Activated naive CD4-positive, alpha-beta T cell treated with anti-CD3 and anti-CD28 coated beads, Interleukin-2, amount 50 U/mL, for 72 hours (primary cell): ENCODE data around the gene C20orf173. TPM values are rescaled to one million over a fixed set of nuclear protein-coding genes. Genes with fewer than 3 reads are reported as not detected.

ENCODE experiments used
- ATAC-seq, 2 donors: fragments of 150-1000 bp; cut with Tn5 transposase; 2 replicates each; pipeline ENCODE4 v1.10.0; 2021; ENCODE audit warnings: mild to moderate bottlenecking in 2 of 2, moderate library complexity in 2 of 2
- DNase-seq, 2 donors: peaks; one replicate each; pipeline ENCODE4 v3.0.0; 2021 to 2022; ENCODE audit warnings: low spot score in 2 of 2
- H3K27ac Mint-ChIP-seq, 2 donors: one replicate each; pipeline ENCODE4 v1.8.0; 2022; ENCODE audit warnings: mild to moderate bottlenecking in 2 of 2, mixed read lengths in 2 of 2
- H3K36me3 Mint-ChIP-seq, 2 donors: one replicate each; pipeline ENCODE4 v1.8.0; 2022; ENCODE audit warnings: mixed read lengths in 2 of 2
- H3K9me3 Mint-ChIP-seq, 2 donors: one replicate each; pipeline ENCODE4 v1.8.0; 2022; ENCODE audit warnings: mixed read lengths in 2 of 2
- total RNA-seq, 2 donors: library from RNA; stranded (reverse); gene quantifications; one replicate each; pipeline ENCODE4 v1.2.3, GENCODE V29; 2022

The C20orf173 gene
- total RNA-seq, 2 donors from 2014 or later, result not detected

GRCh38 chr20:35497780-35498189, 31.7 kb downstream of the C20orf173 start:
- H3K9me3 Mint-ChIP-seq, result no peaks in the 10 kb centered on the region
- ATAC-seq (no peak), DNase-seq (no peak)
- peak overlapping the region in 1 of 2 donors; percentile 80 for H3K27ac Mint-ChIP-seq
- peaks cover 34 to 40% of the 10 kb centered on the region in 2 donors for H3K36me3 Mint-ChIP-seq

DNA sequence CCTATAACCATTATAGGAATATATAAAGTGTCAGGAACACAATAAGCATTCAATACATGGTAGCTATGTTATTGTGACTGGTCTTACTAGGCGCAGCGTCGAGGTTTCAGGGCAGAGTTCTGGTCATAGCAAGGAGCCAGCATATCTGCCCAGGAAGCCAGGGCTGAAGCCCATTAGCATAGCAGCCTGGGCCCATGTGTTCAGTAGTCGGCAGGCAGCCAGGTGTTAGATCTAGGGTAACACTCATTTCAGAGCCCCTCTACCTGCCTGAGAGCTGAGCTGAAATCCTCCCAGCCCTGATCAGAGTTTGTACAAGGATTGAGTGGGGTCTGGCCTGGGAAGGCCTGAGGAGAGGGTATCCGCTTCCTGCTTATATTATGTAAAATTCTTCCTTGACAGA, 32.1 kb downstream of the C20orf173 start:
- Mint-ChIP-seq H3K9me3 (no peaks in the 10 kb centered on the region), H3K36me3 (peaks cover 30 to 37% of the 10 kb centered on the region in 2 donors), H3K27ac (peak overlapping the region in 1 of 2 donors; percentile 80)
- ATAC-seq (no peak), DNase-seq (no peak)

GRCh38 chr20:35496481-35496880, 33.0 kb downstream of the C20orf173 start:
- peaks cover 24 to 38% of the 10 kb centered on the region in 2 donors for H3K36me3 Mint-ChIP-seq
- no peaks in the 10 kb centered on the region for H3K9me3 Mint-ChIP-seq
- H3K27ac Mint-ChIP-seq, result no peak overlapping the region
- ATAC-seq, result no peak
- DNase-seq, result no peak

DNA sequence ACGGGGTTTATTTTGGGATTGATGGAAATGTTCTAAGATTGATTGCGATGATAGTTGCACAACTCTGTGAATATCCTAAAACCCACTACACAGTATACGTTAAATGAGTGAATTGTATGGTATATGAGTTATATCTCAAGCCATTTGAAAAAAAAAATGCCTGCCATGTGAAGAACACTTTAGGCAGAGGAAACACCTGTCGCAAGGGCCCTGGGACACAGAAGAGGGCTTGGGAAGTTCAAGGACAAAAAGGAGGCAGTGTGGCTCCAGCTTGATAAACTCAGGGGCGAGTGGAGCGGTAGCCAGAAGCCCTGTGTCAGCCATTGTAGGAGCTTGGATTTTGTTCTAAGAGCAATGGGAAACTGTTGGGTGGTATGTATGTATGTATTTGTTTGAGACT, 37.1 kb downstream of the C20orf173 start:
- Mint-ChIP-seq H3K27ac (peak overlapping the region; percentile 94 to 100), H3K36me3 (peaks cover 35 to 61% of the 10 kb centered on the region in 2 donors), H3K9me3 (no peaks in the 10 kb centered on the region)
- ATAC-seq (no peak), DNase-seq (no peak)

DNA sequence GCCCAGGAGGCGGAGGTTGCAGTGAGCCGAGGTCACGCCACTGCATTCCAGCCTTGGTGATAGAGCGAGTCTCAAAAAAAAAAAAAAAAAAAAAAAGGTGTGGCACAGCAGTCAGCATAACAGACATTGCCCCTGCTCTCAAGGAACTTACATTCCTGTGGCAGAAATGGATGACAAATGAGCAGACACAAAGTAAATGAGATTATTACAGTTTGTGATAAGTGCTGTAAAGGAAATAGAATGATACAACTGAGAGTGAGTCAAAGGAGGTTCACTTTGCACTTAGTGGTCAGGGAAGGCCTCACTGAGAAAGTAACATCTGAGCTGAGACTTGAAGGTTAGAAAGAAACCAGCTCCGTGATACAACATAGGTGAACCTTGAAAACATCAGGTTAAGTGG, 37.6 kb downstream of the C20orf173 start:
- H3K9me3 Mint-ChIP-seq, result no peaks in the 10 kb centered on the region
- no peak for DNase-seq
- ATAC-seq, result peak; percentile 38 to 58
- H3K36me3 Mint-ChIP-seq, result peaks cover 35 to 64% of the 10 kb centered on the region in 2 donors
- H3K27ac Mint-ChIP-seq, result peak overlapping the region; percentile 94 to 100

- Mint-ChIP-seq H3K36me3 (peaks cover 35 to 64% of the 10 kb centered on the region in 2 donors), H3K27ac (peak overlapping the region; percentile 94 to 100), H3K9me3 (no peaks in the 10 kb centered on the region)
- DNase-seq, result peak; percentile 46 to 70
- peak; percentile 97 for ATAC-seq
Observed at GRCh38 chr20:35490736-35491181, 38.7 kb downstream of the C20orf173 start.

DNA sequence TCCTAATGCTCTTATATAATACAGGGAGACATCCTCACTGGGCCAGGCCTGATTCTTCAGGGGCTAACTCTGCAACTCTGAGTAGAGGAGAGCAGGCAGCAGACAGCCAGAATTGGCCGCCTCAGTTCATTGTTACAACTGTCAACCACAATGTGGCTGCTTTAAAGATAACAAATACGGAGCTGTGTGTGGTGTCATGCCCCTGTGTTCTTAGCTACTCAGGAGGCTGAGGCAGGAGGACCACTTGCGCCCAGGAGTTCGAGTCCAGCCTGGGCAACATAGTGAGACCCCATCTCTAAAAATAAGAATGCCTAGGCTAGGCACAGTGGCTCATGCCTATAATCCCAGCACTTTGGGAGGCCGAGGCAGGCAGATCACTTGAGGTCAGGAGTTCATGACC, 39.7 kb downstream of the C20orf173 start:
- ATAC-seq, result no peak
- Mint-ChIP-seq H3K36me3 (peaks cover 29 to 59% of the 10 kb centered on the region in 2 donors), H3K27ac (peak overlapping the region; percentile 94 to 100), H3K9me3 (no peaks in the 10 kb centered on the region)
- no peak for DNase-seq

DNA sequence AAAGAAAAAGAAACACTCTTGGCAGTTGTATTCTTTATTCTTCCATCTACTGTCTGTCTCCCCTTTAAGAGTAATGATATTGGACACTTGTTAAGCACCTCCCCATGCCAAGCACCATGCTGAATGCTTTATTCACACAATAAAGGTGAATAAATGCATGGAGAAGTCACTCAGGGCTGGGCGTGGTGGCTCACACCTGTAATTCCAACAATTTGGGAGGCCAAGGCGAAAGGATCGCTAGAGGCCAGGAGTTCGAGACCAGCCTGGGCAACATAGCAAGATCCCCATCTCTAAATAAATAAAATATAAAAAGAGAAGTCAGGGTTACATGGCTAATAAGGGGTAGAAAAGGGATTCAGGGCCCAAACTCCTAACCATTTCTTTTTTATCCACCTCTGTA, 42.0 kb downstream of the C20orf173 start:
- Mint-ChIP-seq H3K27ac (no peak overlapping the region), H3K36me3 (peaks cover 29 to 60% of the 10 kb centered on the region in 2 donors), H3K9me3 (peaks cover 0 to 3% of the 10 kb centered on the region in 2 donors)
- DNase-seq (no peak), ATAC-seq (no peak)

DNA sequence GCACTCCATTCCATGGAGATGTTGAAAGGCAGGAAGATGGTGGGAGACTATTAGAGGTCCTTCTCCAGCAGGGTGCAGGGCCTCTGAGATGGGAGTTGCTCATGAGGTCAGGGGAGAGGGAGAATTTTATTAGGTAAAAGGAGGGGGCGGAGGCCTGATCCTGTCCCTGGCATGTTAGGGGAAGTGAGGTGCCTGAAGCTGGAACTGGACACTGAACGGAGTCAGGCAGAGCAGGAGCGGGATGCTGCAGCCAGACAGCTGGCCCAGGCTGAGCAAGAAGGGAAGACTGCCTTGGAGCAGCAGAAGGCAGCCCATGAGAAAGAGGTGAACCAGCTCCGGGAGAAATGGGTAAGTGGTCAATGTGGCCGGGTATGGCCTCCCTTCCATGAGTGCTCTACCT, 49.7 kb downstream of the C20orf173 start:
- H3K9me3 Mint-ChIP-seq, result peaks cover 0 to 3% of the 10 kb centered on the region in 2 donors
- DNase-seq, result no peak
- H3K27ac Mint-ChIP-seq, result peak overlapping the region in 1 of 2 donors; percentile 20
- peaks cover 11 to 15% of the 10 kb centered on the region in 2 donors for H3K36me3 Mint-ChIP-seq
- ATAC-seq, result no peak

DNA sequence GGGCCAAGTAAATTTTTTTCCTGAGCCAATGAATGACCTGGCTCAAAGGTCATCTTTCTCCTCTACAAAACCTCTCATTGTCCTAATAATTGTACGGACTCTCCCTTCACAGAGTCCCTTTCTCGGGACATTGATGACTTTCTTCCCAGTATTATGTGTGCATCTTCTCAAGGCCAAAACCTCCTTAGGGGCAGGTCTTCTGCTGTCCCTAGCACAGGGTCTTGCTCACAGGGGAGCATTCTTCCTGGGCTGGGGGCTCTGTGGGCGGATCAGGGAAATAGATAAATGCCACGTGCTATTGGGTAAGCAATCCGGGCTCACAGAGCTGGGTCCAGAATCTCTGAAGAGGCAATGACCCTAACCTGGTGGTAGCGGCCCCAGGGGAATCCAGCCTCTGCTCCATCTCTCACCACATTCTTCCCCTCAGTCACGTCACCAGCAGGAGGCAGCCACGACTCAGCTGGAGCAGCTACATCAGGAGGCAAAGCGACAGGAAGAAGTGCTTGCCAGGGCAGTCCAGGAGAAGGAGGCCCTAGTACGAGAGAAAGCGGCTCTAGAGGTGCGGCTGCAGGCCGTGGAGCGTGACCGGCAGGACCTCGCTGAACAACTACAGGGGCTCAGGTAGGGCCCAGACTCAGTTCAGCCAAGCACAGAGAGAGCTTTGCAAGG, 50.5 kb downstream of the C20orf173 start:
- no peak for DNase-seq

More for the DNA sequence above, 50.5 kb downstream of the C20orf173 start:
- no peak for ATAC-seq
- Mint-ChIP-seq H3K36me3 (peaks cover 4 to 7% of the 10 kb centered on the region in 2 donors), H3K27ac (peak overlapping the region; percentile 27 to 78), H3K9me3 (no peaks in the 10 kb centered on the region)

Other genes with a start within 250 kb of the C20orf173 start
- 100 to 1,000 TPM in 1 of 2 donors, 10 to 100 TPM in 1; 63.9 to 115 TPM for gene EIF6, start 244.9 kb downstream of the C20orf173 start, total RNA-seq
- not detected for gene FAM83C, start 237.2 kb downstream of the C20orf173 start, total RNA-seq
- 10 to 100 TPM; 58.7 to 69.7 TPM for gene UQCC1, start 117.7 kb downstream of the C20orf173 start, total RNA-seq
- under 1 TPM in 1 of 2 donors, not detected in 1; 0.11 TPM for gene GDF5, start 91.4 kb downstream of the C20orf173 start, total RNA-seq
- 10 to 100 TPM; 62.5 to 74.7 TPM for gene CEP250, start 74.1 kb downstream of the C20orf173 start, total RNA-seq
- 100 to 1,000 TPM; 132 to 150 TPM for gene ERGIC3, start 12.4 kb upstream of the C20orf173 start, total RNA-seq
- 10 to 100 TPM in 1 of 2 donors, 1 to 10 TPM in 1; 9.6 to 13.2 TPM for gene SPAG4, start 86.2 kb upstream of the C20orf173 start, total RNA-seq
- 100 to 1,000 TPM; 332 to 352 TPM for gene CPNE1, start 135.2 kb upstream of the C20orf173 start, total RNA-seq
- 100 to 1,000 TPM; 110 to 116 TPM for gene RBM12, start 135.2 kb upstream of the C20orf173 start, total RNA-seq
- gene NFS1, start 169.7 kb upstream of the C20orf173 start, total RNA-seq, result 10 to 100 TPM; 48.5 to 50.1 TPM
- 100 to 1,000 TPM; 111 to 120 TPM for gene ROMO1, start 169.8 kb upstream of the C20orf173 start, total RNA-seq
- gene RBM39, start 212.6 kb upstream of the C20orf173 start, total RNA-seq, result 100 to 1,000 TPM; 343 to 380 TPM
- 10 to 100 TPM; 58.5 to 71.4 TPM for gene PHF20, start 242.4 kb upstream of the C20orf173 start, total RNA-seq